Non-pigmented ciliary epithelial cell (primary cell): ENCODE measurements around the gene ARHGAP21.
"Not testable (repeated sequence)": the region's sequence is repeated elsewhere in the genome, so short reads cannot be mapped to it uniquely, and the experiment has no call there.

Experiments
- DNase-seq: peaks from one replicate; pipeline ENCODE4 v3.0.0-alpha.2; 2010; ENCODE audit warnings: low read depth

Gene ARHGAP21

DNA sequence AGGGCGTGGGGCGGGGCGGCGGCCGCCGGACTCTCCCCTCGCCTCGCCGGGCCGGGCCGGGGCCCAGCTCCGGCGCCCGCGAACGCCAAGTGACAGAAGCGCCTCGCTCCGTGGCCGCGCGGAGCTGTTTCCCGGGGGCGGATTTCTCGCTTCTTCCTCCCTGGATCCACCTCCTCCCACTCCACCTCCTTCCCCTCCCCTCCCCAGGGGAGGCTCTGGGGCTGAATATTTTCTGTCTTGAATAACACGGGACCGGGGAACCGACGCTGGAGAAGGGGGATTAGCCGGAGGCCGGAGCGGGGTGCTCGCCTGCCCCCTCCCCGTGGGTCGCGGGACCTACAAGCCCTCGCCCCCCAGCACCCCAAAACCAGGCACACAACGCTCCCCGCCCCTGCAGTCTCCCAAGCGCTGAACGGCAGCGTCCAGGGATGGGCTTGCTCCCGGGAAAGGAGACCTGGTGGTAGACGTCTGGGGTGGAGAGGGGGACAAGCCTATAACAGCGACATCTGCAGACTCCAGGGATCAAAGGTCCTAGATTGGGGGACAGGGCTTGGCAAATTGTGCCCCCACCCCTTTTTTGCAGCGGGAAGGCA lies at the start of gene ARHGAP21:
Gene ARHGAP21 (minus strand): TSS at position 100 of the 593 bp plus-strand sequence. CDS start 1,988 bp downstream, outside the sequence.
- peak; percentile 31 for DNase-seq

DNA sequence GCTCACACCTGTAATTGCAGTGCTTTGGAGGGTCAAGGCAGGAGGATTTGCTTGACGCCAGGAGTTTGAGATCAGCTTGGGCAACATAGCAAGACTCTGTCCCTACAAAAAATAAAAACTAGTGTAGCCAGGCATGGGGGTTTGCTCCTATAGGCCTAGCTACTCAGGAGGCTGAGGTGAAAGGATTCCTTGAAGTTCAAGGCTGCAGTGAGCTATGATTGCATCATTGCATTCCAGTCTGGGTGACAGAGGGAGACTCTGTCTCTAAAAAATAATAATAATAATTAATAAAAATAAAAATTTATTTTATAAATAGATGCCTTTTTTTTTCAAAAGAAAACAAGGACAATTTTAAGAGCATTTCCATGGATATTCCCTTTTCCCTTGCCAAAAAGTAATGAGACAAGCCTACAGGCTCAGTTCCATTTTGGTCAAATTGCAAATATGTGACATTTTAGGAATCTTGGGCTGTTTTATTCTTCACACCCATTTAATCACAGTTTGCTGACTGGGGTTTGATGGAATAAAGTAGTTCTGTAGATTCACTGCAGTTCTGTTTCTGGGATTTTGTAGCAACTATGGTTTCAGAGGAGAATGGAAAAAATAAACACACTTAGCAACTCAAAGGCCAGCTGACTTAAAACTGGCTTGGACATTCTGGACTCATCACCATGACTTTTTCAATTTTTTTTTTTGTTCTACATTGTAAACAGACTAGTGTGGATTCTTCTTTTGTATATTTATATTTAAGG lies 48.4 kb upstream of the ARHGAP21 start:
- DNase-seq, result no peak

DNA sequence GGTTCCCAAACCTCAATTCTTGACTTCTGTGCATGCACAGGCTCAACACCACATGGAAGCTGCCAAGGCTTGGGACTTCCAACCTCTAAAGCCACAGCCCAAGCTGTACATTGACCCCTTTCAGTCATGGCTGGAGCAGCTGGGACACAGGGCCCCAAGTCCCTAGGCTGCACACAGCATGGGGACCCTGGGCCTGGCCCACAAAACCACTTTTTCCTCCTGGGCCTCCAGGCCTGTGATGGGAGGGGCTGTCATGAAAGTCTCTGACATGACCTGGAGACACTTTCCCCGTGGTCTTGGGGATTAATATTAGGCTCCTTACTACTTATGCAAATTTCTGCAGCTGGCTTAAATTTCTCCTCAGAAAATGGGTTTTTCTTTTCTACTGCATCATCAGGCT lies 41.3 kb upstream of the ARHGAP21 start:
- DNase-seq, result not testable (repeated sequence)

DNA sequence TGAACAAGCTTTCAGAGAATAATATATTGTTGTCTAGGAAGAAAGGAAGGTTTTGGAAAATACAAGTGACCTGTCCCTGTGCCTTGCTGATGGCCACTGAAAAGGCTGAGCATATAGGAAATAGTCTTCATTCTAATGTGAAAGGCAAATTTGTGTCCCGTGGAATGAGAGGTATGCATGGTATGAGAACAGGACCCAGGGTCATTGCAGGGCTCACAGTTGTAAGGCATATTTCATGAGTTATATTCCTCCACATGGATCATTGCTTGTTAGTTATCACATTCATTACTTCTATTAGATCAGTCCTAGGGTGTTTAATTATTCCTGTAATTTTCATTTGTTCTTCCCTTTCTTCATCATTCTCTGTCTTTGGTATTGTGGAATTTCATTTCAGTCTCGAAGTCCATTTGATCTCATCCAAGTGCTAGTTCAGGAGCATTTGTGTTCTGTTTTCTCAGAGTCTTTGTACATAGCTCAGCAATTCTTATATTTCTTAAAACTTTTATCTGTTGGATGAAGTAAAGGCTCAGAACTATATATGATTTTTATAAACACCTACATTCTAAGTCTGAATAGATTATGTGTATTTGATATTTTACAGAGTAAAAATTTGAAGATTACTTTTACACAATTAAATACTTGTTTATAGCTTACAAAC lies 39.4 kb upstream of the ARHGAP21 start:
- DNase-seq, result no peak

DNA sequence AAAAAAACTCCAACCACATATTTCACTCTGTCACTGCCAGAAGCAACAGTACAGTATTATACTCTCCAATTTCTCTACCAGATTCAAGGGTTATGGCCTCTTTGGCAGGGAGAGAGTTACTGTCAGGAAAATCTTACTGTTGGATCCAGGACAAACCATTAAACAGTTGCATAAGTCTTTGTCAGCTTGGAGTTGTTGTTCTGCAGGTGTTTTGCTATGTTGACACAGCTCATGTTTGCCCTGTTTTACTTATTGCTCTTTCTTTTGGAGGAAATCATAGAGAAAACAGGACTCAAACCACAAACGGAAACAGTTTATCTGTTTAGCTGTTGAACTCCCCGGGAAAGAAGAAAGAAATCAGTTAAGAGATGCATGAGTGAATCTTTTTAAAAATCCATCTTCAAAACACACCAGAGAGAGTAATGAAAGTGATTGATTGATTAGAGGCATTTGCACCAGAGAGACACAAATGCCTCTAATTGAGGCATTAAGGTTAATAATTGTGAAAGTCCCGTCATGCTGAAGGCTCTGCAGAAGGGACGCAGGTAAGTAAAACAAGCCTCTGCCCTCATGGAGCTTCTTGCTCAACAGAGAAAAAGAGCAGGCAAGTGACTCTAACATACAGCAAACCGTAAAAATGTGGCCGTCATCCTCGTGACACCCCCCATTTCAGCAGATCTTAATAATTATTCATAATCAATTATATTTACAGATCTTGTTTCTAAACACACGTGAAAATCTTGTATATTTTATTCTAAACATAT lies 38.7 kb upstream of the ARHGAP21 start:
- DNase-seq, result no peak

DNA sequence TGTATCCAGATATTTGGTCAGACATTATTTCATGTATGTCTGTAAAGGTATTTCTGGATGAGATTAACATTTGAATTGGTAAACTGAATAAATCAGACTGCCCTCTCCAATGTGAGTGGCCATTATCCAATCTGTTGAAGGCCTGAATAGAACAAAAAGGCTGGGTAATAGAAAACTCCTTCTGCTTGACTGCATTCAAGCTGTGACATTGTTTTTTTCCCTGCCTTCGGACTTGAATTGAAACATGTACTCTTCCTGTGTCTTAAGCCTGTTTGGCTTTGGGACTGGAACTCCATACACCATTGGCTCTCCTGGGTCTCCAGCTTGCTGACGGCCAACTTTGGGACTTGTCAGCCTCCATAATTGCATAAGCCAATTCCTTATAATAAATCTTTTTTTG lies 36.0 kb upstream of the ARHGAP21 start:
- no peak for DNase-seq

DNA sequence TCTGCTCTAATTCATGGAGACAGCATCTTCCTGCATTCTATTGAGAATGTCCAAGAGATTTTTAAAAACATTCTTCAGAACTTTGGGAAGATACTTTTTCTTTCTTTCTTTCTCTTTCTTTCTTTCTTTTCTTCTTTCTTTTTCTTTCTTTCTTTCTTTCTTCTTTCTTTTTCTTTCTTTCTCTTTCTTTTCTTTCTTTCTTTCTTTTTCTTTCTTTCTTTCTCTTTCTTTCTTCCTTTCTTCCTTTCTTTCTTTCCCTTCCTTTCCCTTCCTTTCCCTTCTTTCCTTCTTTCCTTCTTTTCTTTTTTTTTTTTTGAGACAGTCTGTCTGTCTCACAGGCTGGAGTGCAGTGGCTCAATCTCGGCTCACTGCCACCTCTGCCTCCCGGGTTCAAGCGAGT lies 34.6 kb upstream of the ARHGAP21 start:
- not testable (repeated sequence) for DNase-seq

DNA sequence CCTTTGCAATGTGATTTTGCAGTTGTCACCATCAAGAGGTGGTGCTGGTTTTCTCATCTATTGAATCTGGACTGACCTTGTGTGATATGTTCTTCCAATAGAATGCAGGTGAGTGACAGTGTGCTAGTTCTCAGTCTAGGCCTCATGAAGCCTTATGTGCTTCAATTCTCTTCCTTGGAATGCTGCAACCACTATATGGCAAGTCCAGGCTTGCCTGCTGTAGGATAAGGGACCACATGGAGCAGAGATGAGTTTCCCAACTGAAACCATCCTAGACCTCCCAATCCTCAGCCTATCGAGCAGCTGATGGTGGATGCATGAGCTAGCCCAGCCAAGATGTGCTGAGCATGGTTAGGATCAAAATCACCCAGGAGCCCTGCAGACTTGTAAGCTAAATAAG lies 32.6 kb upstream of the ARHGAP21 start:
- DNase-seq, result no peak

DNA sequence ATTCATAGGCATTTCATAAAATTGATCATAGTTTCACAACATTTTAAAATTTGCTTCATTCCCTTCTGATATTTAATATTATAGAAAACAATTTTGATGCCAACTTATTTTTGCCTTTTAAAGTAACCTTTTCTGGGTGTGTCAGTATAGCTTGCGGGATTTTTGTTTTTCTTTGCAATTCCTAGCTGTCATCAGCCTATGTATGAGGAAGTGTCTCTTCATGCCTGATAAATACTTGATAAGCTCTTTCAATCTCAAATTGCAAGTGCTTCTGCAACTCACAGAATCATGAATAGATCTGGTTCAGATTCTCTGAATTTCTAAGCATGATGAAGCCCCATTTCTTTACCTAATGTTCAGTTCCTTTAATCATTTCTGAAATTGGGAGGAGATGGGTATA lies 28.0 kb upstream of the ARHGAP21 start:
- DNase-seq, result no peak

DNA sequence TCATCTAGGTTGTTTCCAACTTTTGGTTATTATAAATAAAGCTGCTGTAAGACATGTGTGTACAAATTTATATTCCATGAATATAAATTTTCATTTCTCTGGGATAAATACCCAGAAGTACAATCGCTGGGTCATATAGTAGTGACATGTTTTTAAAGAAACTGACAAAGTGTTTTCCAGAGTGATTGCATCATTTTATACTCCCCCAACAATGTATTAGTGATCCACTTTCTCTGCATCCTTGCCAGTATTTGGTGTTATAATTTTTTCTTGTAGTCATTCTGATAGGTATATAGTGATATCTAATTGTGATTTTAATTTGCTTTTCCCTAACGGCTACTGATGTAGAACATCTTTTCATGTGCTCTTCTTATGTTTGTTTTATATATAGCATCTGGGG lies 27.0 kb upstream of the ARHGAP21 start:
- DNase-seq, result no peak

DNA sequence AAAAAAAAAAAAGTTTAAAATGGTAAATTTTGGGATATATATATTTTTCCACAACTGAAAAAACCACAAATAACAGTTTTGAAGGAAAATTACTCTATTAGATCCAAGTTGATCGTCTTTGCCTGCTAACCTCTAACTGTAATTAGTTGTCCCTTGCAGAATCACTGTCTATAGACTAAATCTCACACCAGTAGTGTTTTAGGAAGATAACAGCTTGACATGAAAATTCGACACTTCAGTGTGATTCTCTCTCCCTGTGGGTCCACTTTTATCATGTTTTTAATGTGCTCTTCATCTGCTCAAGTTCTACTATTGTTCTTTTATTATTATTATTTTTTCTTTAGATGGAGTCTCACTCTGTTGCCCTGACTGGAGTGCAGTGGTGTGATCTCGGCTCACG lies 24.5 kb upstream of the ARHGAP21 start:
- no peak for DNase-seq

DNA sequence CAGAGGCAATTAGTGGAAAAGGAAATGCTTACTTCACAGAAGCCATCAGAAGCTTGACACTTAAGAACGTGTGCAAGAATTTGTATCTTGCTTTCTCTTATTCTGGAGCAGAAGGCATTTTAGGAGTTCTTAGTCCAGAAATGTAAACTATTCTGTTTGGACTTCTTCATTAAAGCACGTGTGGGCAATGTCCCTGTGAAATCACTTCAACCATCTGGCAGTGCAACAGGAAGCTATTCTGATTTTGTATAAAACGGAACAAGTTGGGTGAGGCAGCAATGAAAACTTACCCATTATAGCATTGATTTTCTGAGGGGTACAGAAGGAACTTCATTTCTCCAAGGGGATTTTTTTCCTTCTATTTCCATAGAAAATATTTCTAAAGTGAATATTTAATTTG lies 21.3 kb upstream of the ARHGAP21 start:
- no peak for DNase-seq

DNA sequence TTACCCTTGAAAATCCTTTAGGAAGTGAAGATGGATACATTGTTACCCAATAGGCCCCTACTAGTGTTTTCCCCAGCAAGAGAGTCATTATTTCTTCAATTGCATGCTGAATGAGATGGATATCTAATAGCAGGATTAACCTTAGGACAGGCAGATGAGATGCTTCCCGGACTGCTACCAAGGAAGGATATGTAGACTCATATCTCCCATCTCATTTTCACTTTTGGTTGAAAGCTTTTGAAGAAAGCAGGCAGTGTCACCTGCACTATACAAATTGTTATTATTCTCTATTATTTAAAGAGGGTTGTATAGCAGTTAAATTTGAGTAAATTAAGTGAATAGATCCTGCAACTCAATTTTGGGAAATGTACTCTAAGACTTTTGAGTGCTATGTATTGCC lies 17.0 kb upstream of the ARHGAP21 start:
- DNase-seq, result no peak

DNA sequence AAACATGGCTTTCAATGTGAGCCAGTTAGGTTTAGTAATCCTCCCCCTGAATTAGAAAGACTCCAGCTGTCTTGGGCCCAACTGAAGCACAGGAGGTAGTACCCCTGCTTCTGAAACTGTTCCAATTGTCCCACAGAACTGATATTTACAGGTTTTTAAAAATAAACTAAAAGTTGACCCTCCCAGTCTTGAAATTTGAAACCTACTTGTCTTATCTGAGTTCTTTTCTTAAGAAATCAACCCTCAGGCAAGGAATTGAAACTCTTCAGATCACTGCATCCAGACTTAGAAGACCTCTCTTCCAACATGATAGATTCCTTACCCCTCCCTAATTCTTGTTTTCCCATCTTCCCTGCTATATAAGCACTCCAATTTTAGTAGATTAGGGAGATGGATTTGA lies 13.3 kb upstream of the ARHGAP21 start:
- DNase-seq, result no peak

DNA sequence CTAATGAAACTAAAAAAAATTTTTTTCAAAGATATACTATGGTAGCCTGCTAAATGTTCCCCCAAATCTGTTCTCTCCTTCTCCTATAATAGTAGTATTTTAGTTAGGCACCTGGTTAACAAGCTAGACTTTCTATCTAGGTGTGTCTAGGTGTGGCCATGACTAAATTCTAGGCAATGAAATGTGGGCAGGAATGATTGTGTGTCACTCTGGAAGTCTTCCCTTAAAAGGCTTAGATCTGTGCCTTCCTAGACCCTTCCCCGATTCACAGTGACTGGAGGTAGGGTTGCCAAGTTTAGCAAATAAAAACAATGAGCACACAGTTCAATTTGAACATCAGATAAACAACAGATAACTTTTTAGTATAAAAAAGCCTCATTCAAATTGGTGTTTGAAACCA lies 8.3 kb upstream of the ARHGAP21 start:
- no peak for DNase-seq

DNA sequence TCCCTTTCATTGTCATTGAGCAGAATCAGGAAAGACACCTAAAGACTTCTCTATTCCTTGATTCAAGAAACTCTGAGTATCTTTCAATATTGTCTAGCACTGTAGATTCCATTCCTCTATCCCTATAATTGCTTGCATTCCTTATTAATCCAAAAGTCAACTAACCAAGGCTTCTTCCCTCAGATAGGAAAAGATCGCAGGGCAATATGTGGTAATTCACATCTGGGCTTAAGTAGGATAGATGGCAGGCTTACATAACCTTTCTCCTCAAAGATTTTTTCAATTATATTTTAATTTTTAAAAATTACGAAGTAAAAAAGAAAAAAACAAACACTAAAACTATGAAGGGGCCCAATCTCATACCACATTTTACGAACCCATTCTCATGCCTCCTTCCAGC lies 7.1 kb upstream of the ARHGAP21 start:
- DNase-seq, result no peak

DNA sequence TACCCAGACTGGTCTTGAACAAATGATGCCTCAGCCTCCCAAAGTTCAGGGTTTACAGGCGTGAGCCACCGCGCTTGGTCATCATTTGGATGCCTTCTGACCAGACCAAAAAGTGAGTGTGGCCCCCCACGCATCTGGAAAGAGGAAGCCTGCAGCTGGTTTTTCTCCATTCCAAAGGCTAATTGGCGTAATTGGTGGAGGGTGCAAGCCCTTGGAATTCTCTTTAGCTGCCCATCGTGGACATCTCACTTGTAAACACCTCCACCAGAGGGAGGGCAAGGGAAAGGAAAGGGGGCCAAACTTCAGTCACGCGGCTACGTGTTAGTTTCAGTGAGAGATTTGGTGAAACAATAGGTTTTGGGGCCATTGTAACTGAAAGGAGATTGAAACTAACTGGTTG lies 4.1 kb upstream of the ARHGAP21 start:
- no peak for DNase-seq

DNA sequence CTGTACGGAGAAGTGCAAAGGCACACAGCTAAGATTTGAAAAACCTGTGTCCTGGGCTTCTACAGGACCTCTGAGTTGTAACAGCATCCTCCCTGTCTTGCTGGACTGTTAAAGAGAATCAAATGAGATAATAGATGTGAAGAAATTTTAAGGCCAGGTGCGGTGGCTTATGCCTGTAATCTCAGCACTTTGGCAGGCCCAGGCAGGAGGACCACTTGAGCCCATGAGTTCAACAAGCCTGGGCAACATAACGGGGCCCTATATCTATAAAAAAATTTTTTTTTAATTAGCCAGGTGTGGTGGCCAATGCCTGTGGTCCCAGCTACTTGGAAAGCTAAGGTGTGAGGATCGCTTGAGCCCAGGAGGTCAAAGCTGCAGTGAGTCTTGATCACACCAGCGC lies 2.9 kb upstream of the ARHGAP21 start:
- DNase-seq, result no peak

DNA sequence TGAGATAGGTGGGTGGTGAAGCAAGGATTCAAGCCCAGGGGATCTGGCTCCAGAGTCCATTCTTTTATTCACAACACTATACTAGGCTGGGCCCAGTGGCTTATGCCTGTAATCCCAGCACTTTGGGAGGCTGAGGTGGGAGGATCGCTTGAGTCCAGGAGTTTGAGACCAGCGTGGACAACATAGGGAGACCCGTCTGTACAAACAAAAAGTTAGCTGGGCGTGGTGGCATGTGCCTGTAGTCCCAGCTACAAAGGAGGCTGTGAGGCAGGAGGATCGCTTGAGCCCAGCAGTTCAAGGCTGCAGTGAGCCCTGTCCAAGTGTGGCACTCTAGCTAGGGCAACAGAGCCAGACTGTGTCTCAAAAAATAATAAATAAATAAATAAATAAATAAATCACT lies 2.3 kb upstream of the ARHGAP21 start:
- DNase-seq, result not testable (repeated sequence)

DNA sequence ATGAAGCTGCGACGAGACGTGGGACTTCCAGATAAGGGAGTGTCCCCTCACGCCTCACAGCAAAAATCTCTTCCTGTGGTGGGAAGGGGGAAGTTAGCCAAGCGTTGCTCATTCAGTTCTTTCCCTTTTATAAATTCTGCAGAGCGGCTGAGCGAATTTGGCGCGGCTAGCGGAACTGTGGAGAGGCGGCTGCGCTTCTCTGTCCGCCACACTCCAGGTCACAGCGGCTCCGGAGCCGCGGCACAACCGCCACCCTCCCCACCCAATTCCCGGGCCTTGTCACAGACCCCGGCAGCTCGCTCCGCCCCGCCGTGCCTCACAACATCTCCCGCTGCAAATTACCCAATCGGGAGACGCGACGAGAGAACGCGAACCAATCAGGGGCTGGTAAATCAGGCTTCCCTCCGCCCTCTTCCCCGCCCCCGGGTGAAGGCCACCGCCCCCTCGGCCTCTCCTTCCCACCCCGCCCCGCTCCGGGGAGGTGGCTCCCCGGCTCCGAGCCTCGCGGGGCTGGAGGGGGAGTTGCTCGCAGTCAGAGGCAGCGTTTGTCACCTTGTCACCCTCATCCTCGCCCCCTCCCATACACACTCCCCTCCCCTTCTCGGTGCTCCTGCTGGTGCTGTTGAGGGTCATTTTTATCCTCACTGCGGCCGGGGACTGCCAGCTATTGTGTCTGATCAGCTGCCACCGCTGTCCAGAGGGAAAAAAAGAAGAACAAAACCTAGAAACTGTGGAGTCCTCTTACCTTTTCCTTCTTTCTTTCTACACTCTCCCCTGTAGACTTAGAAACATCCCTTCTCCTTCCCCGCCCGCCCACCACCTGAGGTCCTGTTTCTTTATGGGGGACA lies 918 bp upstream of the ARHGAP21 start:
- peak; percentile 81 for DNase-seq

DNA sequence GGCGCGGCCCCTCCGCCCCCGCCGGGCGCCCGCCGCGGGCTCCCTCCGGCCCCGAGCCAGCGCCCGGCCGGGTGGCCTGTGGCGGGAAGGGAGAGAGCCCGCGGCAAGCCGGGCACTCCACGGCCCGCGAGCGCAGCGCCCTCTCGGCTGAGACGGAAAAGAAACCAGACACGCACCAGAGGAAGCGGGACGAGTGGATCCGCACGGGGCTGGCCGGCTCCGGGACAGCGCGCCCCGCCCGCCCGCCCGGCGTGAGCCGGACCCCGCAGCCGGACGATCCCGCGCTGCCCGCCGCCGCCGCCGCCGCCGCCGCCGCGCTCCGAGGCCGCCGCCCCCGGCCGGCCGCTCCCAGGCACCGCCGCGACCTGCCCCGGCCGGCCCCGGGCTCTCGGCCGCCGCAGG lies 300 bp downstream of the ARHGAP21 start:
- no peak for DNase-seq
